Naive thymus-derived CD4-positive, alpha-beta T cell (primary cell): Measurements from ENCODE around the gene TAOK2. TPM values are rescaled to one million over a fixed set of nuclear protein-coding genes. Genes with fewer than 3 reads are reported as not detected.
A peak's percentile ranks its signal among the peaks of the same experiment; 100 is the strongest.

Experiments
- ATAC-seq: fragments of 150-1000 bp; cut with Tn5 transposase; 2 replicates; pipeline ENCODE4 v1.10.0; 2021; ENCODE audit warnings: mild to moderate bottlenecking, moderate library complexity
- CTCF ChIA-PET: fragments of 350-600 bp; sonication (Branson Sonifier 250); formaldehyde crosslinking; loops from one replicate; lab custom pipeline; 2021; ENCODE audit warnings: antibody characterized with exemption; lab: Charles Lee
- POLR2A ChIA-PET: fragments of 350-600 bp; sonication (Branson Sonifier 250); formaldehyde crosslinking; loops from one replicate; lab custom pipeline; 2021; ENCODE audit warnings: antibody characterized with exemption, inconsistent platforms; lab: Charles Lee
- DNase-seq, 9 donors: peaks; one replicate each; pipeline versions ENCODE4 v3.0.0 to v3.0.0-alpha.2; 2020 to 2022; ENCODE audit warnings: mixed read lengths in 1 of 9
- H3K27ac ChIP-seq: one replicate; pipeline ENCODE4 v1.7.0; 2013; ENCODE audit warnings: mild to moderate bottlenecking, low read depth, low read length, moderate library complexity
- H3K27me3 ChIP-seq, 2 donors: one replicate each; pipeline ENCODE4 v1.7.0; 2013; ENCODE audit warnings: low read length in 2 of 2, mild to moderate bottlenecking in 2 of 2, moderate library complexity in 2 of 2; ENCODE audit not compliant: control insufficient read depth in 2 of 2, insufficient read depth in 2 of 2
- H3K36me3 ChIP-seq, 3 experiments: 1 replicate in 2 of 3; 2 replicates in 1 of 3; pipeline ENCODE4 v1.7.0; 2013; ENCODE audit warnings: low read length in 3 of 3, mild to moderate bottlenecking in 3 of 3, moderate library complexity in 1 of 3; ENCODE audit not compliant: insufficient read depth in 3 of 3, control insufficient read depth in 2 of 3
- H3K4me1 ChIP-seq, 2 donors: one replicate each; pipeline ENCODE4 v1.7.0; 2013; ENCODE audit warnings: low read length in 2 of 2, mild to moderate bottlenecking in 2 of 2, moderate library complexity in 1 of 2; ENCODE audit not compliant: control insufficient read depth in 2 of 2, insufficient read depth in 2 of 2
- H3K4me3 ChIP-seq: 2 replicates; pipeline ENCODE4 v1.7.0; 2013; ENCODE audit warnings: mild to moderate bottlenecking, low read length
- H3K9me3 ChIP-seq, 3 experiments: 1 replicate in 2 of 3; 2 replicates in 1 of 3; pipeline ENCODE4 v1.7.0; 2013; ENCODE audit warnings: low read length in 3 of 3; ENCODE audit not compliant: control insufficient read depth in 2 of 3
- H3K27ac Mint-ChIP-seq, 9 donors: one replicate each; pipeline ENCODE4 v1.8.0; 2020 to 2022; ENCODE audit warnings: mixed read lengths in 9 of 9, mild to moderate bottlenecking in 8 of 9, moderate library complexity in 5 of 9, inconsistent platforms in 2 of 9
- H3K27me3 Mint-ChIP-seq, 5 donors: one replicate each; pipeline ENCODE4 v1.8.0; 2021 to 2022; ENCODE audit warnings: mixed read lengths in 5 of 5, mild to moderate bottlenecking in 1 of 5
- H3K36me3 Mint-ChIP-seq, 5 donors: one replicate each; pipeline ENCODE4 v1.8.0; 2020 to 2022; ENCODE audit warnings: mixed read lengths in 5 of 5, mild to moderate bottlenecking in 3 of 5, inconsistent platforms in 1 of 5
- H3K4me1 Mint-ChIP-seq, 7 donors: one replicate each; pipeline ENCODE4 v1.8.0; 2020 to 2022; ENCODE audit warnings: mixed read lengths in 7 of 7, mild to moderate bottlenecking in 3 of 7, inconsistent platforms in 1 of 7
- H3K4me3 Mint-ChIP-seq, 10 donors: one replicate each; pipeline ENCODE4 v1.8.0; 2020 to 2022; ENCODE audit warnings: mild to moderate bottlenecking in 10 of 10, mixed read lengths in 10 of 10, moderate library complexity in 6 of 10, inconsistent platforms in 2 of 10
- H3K9me3 Mint-ChIP-seq, 11 donors: one replicate each; pipeline ENCODE4 v1.8.0; 2020 to 2022; ENCODE audit warnings: mixed read lengths in 11 of 11, mild to moderate bottlenecking in 4 of 11, inconsistent platforms in 1 of 11, moderate library complexity in 1 of 11
- intact Hi-C, 2 donors: fragments of 100-400 bp; cut with micrococcal nuclease; formaldehyde crosslinking; loops; one replicate each; pipeline ENCODE4 v1.15.1; 2023
- polyA plus RNA-seq, 2 donors: library from polyadenylated mRNA; unstranded; fragments of 300-500 nt; fragmentation: Illumina TruSeq; gene quantifications; one replicate each; pipeline ENCODE4 v1.2.3, GENCODE V29; 2021
- total RNA-seq, 6 experiments: library from RNA in 5 of 6; stranded (reverse) in 5 of 6; gene quantifications; 1 replicate in 5 of 6; 2 replicates in 1 of 6; pipeline ENCODE4 v1.2.3 and lab custom pipeline; 2021 to 2026

The TAOK2 gene
- total RNA-seq (10 to 100 TPM; 19.4 to 48.5 (median 42.9) TPM), polyA plus RNA-seq (1 to 10 TPM; 2.9 to 8.1 TPM), total RNA-seq (lab: John Stamatoyannopoulos, UW) (52.5 reads per million, percentile 72 among the genes with 10 or more reads in this experiment)

DNA sequence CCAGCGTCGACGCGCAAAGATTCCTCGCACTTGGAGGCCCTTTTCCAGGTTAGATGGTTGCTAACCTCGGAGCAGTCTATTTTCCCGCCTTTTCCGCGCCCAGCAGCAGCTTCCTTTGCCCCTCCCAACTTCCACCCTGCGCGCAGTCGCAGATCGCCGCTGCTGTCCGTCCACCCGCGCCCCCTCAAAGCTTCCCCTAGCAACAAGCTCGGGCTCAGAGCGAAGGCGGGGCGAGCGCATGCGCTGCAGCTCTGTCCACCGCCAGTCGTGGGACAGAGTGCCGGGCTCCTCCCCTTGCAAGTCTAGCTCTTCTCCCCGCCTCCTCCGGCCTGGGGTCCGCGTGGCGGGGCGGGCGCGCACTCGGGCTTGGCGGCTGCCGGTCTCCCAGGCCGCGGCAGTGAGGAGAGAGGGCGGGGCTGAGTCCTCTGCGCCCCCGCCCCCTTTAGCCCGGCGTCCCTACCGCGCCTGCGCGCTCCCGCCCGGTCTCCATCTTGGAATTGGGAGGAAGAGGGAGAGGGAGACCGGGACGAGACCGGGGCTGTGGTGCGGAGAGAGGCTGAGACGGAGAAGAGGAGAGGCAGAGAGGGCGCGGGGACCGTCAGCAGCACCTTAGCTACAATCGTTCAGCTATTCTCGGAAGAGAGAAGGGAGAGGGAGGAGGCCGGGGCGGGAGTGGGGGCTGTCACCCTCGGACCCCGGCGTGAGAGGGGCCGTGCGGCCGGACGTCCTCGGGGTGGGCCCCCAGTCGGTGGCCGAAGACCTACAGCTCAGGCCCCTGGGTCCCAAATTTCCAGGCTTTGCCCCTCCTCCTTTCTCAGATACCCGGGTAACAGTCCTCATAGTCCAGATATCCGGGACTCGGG lies at the start of gene TAOK2:
Gene TAOK2 (plus strand): TSS at position 485 of the 863 bp plus-strand sequence. CDS start 3,905 bp downstream, outside the sequence.
- H3K27me3 ChIP-seq, result no peaks in the 10 kb centered on the region
- Mint-ChIP-seq H3K36me3 (peaks cover 3 to 20% (median 8%) of the 10 kb centered on the region in 5 donors), H3K27me3 (no peaks in the 10 kb centered on the region), H3K4me1 (peaks cover 23 to 39% (median 37%) of the 10 kb centered on the region in 7 donors), H3K4me3 (peak within 1 kb of the TSS; percentile 80 to 97 (median 94)), H3K27ac (peak within 1 kb of the TSS; percentile 77 to 93 (median 91)), H3K9me3 (peaks cover 0 to 2% (median 0%) of the 10 kb centered on the region in 11 donors)
- intact Hi-C loops, result loop anchor here (1.0 to 10.0 kb wide), 9 partner anchors 11 to 431 kb away; partner anchors contain the start of genes CDIPT (in 2 of the 2), INO80E (in 2 of the 2), KCTD13 (in 2 of the 2) and ASPHD1 (in 1 of the 2)
- H3K4me3 ChIP-seq, result peak within 1 kb of the TSS; percentile 98
- H3K36me3 ChIP-seq, result peaks cover 0 to 22% (median 0%) of the 10 kb centered on the region in 3 experiments
- ATAC-seq (peak; percentile 97), DNase-seq (peak; percentile 83 to 98 (median 89))
- peaks cover 20 to 23% of the 10 kb centered on the region in 2 donors for H3K4me1 ChIP-seq
- CTCF ChIA-PET, result interaction anchor here (0.7 to 1.8 kb wide), 5 partner anchors 13 to 99 kb away, joined by 3 to 8 read pairs (median 4); partner anchors contain the start of gene KCTD13
- H3K27ac ChIP-seq, result peak within 1 kb of the TSS; percentile 78
- no peaks in the 10 kb centered on the region for H3K9me3 ChIP-seq
- POLR2A ChIA-PET, result interaction anchor here (0.6 to 6.4 kb wide), 22 partner anchors 9 to 990 kb away, joined by 3 to 79 read pairs (median 4); partner anchors contain the start of genes ALDOA, CDIPT, HIRIP3 and INO80E

- no peak for ATAC-seq
- Mint-ChIP-seq H3K9me3 (no peaks in the 10 kb centered on the region), H3K4me3 (peak overlapping the region; percentile 89 to 95 (median 92)), H3K4me1 (peaks cover 30 to 59% (median 49%) of the 10 kb centered on the region in 7 donors), H3K27ac (peak overlapping the region; percentile 66 to 94 (median 90)), H3K36me3 (peaks cover 5 to 25% (median 9%) of the 10 kb centered on the region in 5 donors), H3K27me3 (no peaks in the 10 kb centered on the region)
- Histone ChIP-seq H3K36me3 (peaks cover 0 to 33% (median 3%) of the 10 kb centered on the region in 3 experiments), H3K27me3 (no peaks in the 10 kb centered on the region), H3K4me1 (peaks cover 7 to 18% of the 10 kb centered on the region in 2 donors), H3K27ac (peak overlapping the region; percentile 94), H3K4me3 (peak overlapping the region; percentile 88), H3K9me3 (no peaks in the 10 kb centered on the region)
- intact Hi-C loops, result loop anchor here (5.0 to 10.0 kb wide), 3 partner anchors 103 to 223 kb away; partner anchors contain the start of genes MVP (in 1 of the 2) and TLCD3B (in 1 of the 2)
- ChIA-PET POLR2A (interaction anchor here (0.9 to 3.2 kb wide), 14 partner anchors 8 to 263 kb away, joined by 3 to 28 read pairs (median 4); partner anchors contain the start of genes ASPHD1, CORO1A, HIRIP3 and INO80E), CTCF (interaction anchor here (1.5 to 1.9 kb wide), 3 partner anchors 34 to 77 kb away, joined by 4 to 5 read pairs (median 5); partner anchors contain the start of gene TMEM219)
- DNase-seq, result no peak
Observed at GRCh38 chr16:29925105-29925756, 48.4 kb upstream of the TAOK2 start.

DNA sequence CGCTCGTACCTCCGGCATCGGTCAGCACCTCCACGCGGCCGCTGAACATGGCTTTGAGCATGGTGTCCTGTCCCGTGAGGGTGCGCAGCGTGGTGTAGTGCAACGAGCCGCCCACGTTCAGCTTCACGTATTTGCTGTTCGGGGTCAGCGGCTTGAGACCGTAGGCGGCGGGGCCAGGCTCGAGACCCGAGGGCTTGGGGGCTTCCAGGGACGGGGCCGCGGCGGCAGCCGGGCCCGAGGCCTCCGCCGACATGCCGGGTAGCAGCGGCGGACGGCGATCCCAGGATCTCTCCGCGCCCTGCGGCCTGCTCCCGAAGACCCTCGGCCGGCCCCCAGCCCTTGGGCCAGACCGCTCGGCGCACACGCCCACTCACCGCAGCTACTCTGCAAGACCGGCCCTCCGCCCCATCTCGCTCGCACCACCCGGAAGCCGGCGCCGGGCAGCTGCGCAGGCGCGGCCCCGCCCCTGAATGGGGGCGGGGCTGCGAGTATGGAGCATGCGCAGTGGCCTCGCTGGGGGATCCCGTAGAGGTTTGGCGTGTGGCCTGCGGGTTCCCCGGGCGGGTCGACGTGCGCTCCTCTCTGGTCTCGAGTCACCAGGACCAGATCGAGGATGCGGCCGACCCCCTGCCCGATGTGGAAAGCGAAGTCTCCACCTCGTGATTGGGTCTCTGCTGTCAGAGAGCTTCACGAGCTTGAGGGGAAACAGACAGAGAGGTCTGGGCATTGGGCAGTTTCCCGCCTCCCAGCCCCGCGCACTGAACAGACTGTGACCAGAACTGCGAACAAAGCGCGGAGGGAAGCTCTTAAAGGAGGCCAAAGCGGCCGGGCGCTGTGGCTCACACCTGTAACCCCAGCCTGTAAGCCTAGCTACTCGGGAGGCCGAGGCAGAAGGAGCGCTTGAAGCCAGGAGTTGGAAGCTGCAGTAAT lies 47.6 kb upstream of the TAOK2 start, which contains the start of gene KCTD13:
Gene KCTD13 (minus strand): TSS at position 446 of the 930 bp plus-strand sequence. CDS start 193 bp downstream, at position 253.
- Mint-ChIP-seq H3K4me1 (peaks cover 30 to 51% (median 41%) of the 10 kb centered on the region in 7 donors), H3K27ac (peak within 1 kb of the TSS; percentile 91 to 98 (median 97)), H3K4me3 (peak within 1 kb of the TSS; percentile 89 to 95 (median 93)), H3K36me3 (peaks cover under 1 to 16% (median 5%) of the 10 kb centered on the region in 5 donors), H3K27me3 (peaks cover 0 to 2% (median 0%) of the 10 kb centered on the region in 5 donors), H3K9me3 (no peaks in the 10 kb centered on the region)
- intact Hi-C loops, result loop anchor here (1.0 to 10.0 kb wide), 9 partner anchors 26 to 224 kb away; partner anchors contain the start of genes CDIPT (in 2 of the 2), INO80E (in 2 of the 2), TAOK2 (in 2 of the 2) and ASPHD1 (in 1 of the 2)
- Histone ChIP-seq H3K27me3 (no peaks in the 10 kb centered on the region), H3K4me1 (peaks cover 7 to 18% of the 10 kb centered on the region in 2 donors), H3K27ac (peak within 1 kb of the TSS; percentile 94), H3K9me3 (no peaks in the 10 kb centered on the region), H3K4me3 (peak within 1 kb of the TSS; percentile 88), H3K36me3 (peaks cover 0 to 24% (median 0%) of the 10 kb centered on the region in 3 experiments)
- ATAC-seq, result peak; percentile 96
- DNase-seq, result peak; percentile 81 to 99 (median 92)
- CTCF ChIA-PET, result interaction anchor here (0.5 to 1.9 kb wide), 7 partner anchors 34 to 260 kb away, joined by 3 to 5 read pairs (median 4); partner anchors contain the start of genes TAOK2 and TMEM219
- POLR2A ChIA-PET, result interaction anchor here (0.5 to 3.2 kb wide), 23 partner anchors 9 to 1192 kb away, joined by 3 to 28 read pairs (median 4); partner anchors contain the start of genes ALDOA, ASPHD1, CORO1A and HIRIP3

DNA sequence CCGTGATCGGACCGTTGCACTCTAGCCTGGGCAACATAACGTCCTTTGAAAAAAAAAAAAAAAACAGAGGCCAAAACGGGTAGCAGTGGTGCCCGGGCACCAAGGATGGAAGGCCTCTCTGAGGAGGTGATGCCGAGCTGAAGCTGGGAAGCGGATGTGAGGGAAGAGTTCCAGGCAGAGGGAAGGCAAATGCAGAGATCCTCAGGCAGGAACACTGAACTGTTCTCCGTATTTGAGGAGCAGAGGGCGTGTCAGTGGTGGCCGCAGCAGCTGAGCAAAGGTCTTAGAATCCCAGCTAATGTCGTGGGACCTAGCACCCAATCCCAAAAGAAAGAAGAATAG lies 47.0 kb upstream of the TAOK2 start:
- CTCF ChIA-PET, result interaction anchor here (0.6 to 1.9 kb wide), 6 partner anchors 33 to 82 kb away, joined by 3 to 5 read pairs (median 4); partner anchors contain the start of genes TAOK2 and TMEM219
- POLR2A ChIA-PET, result interaction anchor here (0.5 to 3.2 kb wide), 18 partner anchors 10 to 1191 kb away, joined by 3 to 28 read pairs (median 4); partner anchors contain the start of genes ALDOA, HIRIP3, INO80E and KAT8
- intact Hi-C loops, result loop anchor here (1.0 to 10.0 kb wide), 9 partner anchors 26 to 224 kb away; partner anchors contain the start of genes CDIPT (in 2 of the 2), INO80E (in 2 of the 2), TAOK2 (in 2 of the 2) and ASPHD1 (in 1 of the 2)
- peak overlapping the region; percentile 88 for H3K4me3 ChIP-seq
- Mint-ChIP-seq H3K4me1 (peaks cover 30 to 47% (median 38%) of the 10 kb centered on the region in 7 donors), H3K9me3 (no peaks in the 10 kb centered on the region), H3K36me3 (peaks cover 0 to 13% (median 5%) of the 10 kb centered on the region in 5 donors), H3K27me3 (peaks cover 0 to 2% (median 0%) of the 10 kb centered on the region in 5 donors), H3K27ac (peak overlapping the region; percentile 91 to 98 (median 97)), H3K4me3 (peak overlapping the region; percentile 89 to 95 (median 93))
- peak overlapping the region; percentile 94 for H3K27ac ChIP-seq
- no peaks in the 10 kb centered on the region for H3K9me3 ChIP-seq
- H3K4me1 ChIP-seq, result peaks cover 7 to 18% of the 10 kb centered on the region in 2 donors
- peaks cover 0 to 18% (median 0%) of the 10 kb centered on the region in 3 experiments for H3K36me3 ChIP-seq
- ATAC-seq (no peak), DNase-seq (no peak)
- no peaks in the 10 kb centered on the region for H3K27me3 ChIP-seq
